Measurements from ENCODE around the gene ADGRG1. TPM values are rescaled to one million over a fixed set of nuclear protein-coding genes. Genes with fewer than 3 reads are reported as not detected.

ADGRG1 gene
- total RNA-seq, 2 donors from 2014 or later = 4.8 to 13.7 TPM

DNA sequence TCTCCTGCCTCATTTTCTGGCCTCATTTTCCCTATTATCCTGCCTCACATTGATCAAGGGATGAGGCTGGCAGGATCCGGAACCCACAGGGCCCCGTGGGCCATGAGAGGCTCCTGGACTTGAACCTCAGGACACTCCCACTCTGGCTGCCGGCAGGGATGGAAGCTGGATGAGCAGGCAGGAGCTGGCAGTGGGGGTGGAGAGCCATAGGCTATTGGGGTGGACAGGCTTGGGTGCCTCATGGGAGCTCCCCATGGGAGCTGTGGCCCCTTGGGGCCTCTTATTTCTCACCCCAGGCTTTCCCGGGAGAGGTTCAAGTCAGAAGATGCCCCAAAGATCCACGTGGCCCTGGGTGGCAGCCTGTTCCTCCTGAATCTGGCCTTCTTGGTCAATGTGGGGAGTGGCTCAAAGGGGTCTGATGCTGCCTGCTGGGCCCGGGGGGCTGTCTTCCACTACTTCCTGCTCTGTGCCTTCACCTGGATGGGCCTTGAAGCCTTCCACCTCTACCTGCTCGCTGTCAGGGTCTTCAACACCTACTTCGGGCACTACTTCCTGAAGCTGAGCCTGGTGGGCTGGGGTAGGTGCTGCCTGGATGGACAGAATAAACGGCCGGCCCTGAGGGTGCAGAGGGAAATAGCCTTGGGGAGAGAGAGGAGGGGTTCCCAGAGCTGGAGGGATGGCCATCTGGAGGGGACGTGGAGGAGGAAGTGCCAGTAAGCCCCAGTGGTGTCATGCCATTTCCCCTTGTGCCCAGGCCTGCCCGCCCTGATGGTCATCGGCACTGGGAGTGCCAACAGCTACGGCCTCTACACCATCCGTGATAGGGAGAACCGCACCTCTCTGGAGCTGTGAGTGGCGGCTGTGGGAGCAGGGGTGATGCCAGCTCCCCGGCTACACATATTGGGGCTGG lies 55.5 kb downstream of the ADGRG1 start:
- no peaks in the 10 kb centered on the region for H3K36me3 Mint-ChIP-seq
- DNase-seq (ENCODE audit: low spot score) = no peak
- no peak overlapping the region for H3K4me3 Mint-ChIP-seq
- peak overlapping the region in 1 of 2 donors; percentile 60 for H3K27ac Mint-ChIP-seq
- no peaks in the 10 kb centered on the region for H3K27me3 Mint-ChIP-seq
- ATAC-seq = no peak
- no peaks in the 10 kb centered on the region for H3K9me3 Mint-ChIP-seq
- peaks cover 6 to 18% of the 10 kb centered on the region in 2 donors for H3K4me1 Mint-ChIP-seq (ENCODE audit: low read depth in 2 of 2)

DNA sequence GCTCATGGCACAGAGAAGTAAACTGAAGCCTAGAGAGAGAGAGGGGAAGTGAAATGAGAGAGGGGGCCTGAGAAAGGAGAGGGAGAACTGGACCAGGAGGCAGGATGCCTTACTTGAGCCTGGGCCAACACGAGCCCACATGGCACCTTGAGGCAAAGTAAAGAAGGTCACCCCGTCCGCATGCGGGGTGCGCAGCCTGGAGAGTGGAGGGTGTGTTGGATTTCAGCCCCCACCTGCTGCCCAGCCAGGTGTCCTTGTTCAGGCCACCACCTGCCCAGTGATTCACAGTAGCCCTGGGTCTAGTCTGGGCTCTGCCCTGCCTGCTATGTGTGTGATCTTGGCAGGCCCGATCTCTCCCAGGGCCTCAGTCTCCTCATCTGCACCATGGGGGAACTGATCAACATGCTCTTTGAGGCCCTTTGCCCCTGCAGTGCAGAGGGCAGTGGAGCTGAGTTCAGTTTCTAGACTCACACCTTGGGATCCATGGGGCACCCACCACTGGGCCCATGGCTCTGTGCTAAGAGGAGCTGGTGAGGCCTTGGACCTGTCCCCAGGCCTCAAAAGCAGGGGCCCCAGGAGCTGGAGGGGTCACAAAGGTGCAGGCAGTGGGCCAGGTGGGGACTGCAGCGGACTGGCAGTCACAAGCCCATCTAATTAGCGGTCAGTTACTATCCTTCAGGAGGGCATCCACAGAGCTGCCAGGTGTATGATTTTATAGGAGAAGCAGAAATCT lies 56.4 kb downstream of the ADGRG1 start:
- Mint-ChIP-seq H3K4me3 (no peak overlapping the region), H3K36me3 (no peaks in the 10 kb centered on the region), H3K4me1 (ENCODE audit: low read depth in 2 of 2) (peaks cover 15 to 22% of the 10 kb centered on the region in 2 donors), H3K9me3 (no peaks in the 10 kb centered on the region), H3K27ac (peak overlapping the region in 1 of 2 donors; percentile 66), H3K27me3 (no peaks in the 10 kb centered on the region)
- ATAC-seq (no peak), DNase-seq (ENCODE audit: low spot score) (no peak)

DNA sequence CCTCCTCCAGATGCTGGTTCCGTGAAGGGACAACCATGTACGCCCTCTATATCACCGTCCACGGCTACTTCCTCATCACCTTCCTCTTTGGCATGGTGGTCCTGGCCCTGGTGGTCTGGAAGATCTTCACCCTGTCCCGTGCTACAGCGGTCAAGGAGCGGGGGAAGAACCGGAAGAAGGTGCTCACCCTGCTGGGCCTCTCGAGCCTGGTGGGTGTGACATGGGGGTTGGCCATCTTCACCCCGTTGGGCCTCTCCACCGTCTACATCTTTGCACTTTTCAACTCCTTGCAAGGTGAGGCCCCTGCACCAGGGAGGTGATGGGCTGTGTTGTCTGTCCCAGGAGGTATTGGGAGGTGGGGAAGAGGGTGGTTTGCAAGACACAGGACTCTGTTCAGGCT lies 57.2 kb downstream of the ADGRG1 start:
- no peaks in the 10 kb centered on the region for H3K27me3 Mint-ChIP-seq
- H3K4me3 Mint-ChIP-seq = no peak overlapping the region
- ATAC-seq = no peak
- peak overlapping the region in 1 of 2 donors; percentile 66 for H3K27ac Mint-ChIP-seq
- no peaks in the 10 kb centered on the region for H3K9me3 Mint-ChIP-seq
- H3K4me1 Mint-ChIP-seq (ENCODE audit: low read depth in 2 of 2) = peaks cover 23 to 28% of the 10 kb centered on the region in 2 donors
- no peak for DNase-seq (ENCODE audit: low spot score)
- H3K36me3 Mint-ChIP-seq = no peaks in the 10 kb centered on the region

DNA sequence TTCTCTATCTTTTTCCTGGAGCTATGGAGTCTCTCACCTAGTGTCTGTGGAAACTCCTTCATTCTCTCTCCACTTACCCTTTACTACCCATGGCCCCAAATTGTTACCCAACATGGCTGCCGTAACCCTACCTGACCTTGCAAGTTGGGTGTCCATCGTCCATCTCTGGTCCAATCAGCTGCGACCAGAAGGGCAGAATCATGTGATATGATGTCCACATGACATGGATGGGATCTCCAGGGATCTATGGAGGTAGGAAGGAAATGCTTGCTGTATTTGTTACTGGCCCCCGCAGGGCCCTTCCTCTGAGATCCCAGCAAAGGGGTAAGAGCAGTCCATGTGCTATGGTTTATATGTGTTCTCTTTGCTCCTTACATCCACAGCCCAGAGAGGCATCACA lies 58.1 kb downstream of the ADGRG1 start:
- no peaks in the 10 kb centered on the region for H3K27me3 Mint-ChIP-seq
- DNase-seq (ENCODE audit: low spot score) (no peak), ATAC-seq (no peak)
- H3K4me1 Mint-ChIP-seq (ENCODE audit: low read depth in 2 of 2) = peaks cover 28 to 31% of the 10 kb centered on the region in 2 donors
- H3K27ac Mint-ChIP-seq = peak overlapping the region; percentile 82 to 95
- H3K9me3 Mint-ChIP-seq = no peaks in the 10 kb centered on the region
- no peak overlapping the region for H3K4me3 Mint-ChIP-seq
- H3K36me3 Mint-ChIP-seq = no peaks in the 10 kb centered on the region

DNA sequence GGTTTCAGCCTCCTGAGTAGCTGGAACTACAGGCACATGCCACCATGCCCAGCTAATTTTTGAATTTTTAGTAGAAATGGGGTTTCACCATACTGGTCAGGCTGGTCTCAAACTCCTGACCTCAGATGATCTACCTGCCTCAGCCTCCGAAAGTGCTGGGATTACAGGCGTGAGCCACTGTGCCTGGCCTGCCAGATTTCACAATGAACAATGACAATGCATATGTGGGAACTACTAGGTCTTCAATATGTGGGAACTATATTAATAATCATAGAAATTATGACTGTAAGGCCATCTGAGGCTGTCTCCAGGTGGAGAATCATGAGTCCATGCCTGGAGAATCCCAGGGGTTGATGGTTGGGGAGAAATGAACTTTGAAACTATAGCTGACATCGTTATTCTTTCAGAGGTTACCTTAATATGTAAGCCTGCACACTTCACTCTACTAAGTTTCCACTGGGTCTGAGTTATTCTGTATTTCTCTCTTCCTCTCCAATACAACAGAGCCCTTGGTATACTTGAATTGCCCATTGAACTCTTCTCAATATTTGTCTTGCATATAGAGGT lies 59.0 kb downstream of the ADGRG1 start:
- no peak for ATAC-seq
- peak overlapping the region; percentile 82 to 95 for H3K27ac Mint-ChIP-seq
- no peak overlapping the region for H3K4me3 Mint-ChIP-seq
- peaks cover 28 to 31% of the 10 kb centered on the region in 2 donors for H3K4me1 Mint-ChIP-seq (ENCODE audit: low read depth in 2 of 2)
- no peaks in the 10 kb centered on the region for H3K27me3 Mint-ChIP-seq
- H3K9me3 Mint-ChIP-seq = no peaks in the 10 kb centered on the region
- no peaks in the 10 kb centered on the region for H3K36me3 Mint-ChIP-seq
- DNase-seq (ENCODE audit: low spot score) = no peak

DNA sequence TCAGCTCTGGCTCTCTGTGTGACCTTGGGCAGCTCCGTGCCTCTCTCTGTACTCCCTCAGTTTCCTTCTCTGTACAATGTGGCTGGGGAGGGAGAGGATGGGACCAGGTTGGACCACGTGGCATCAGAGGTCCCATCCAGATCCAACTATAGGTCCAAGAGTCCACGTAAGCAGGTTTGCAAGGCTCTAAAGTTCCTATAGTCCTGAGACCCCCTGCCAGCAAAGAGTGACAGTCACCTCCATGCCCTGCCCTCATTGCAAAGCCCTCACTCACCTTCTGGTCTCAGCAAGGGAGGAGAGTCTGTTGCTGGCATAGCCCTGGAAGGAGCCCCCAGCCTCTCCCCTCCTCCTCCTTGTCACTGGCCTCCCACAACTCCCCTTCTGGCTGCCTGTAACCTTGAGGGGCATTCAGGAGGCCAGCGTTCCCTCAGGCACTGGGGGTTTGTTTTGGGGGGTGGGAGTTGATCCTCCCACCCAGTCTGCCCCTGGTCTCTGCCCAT lies 60.1 kb downstream of the ADGRG1 start:
- Mint-ChIP-seq H3K9me3 (no peaks in the 10 kb centered on the region), H3K27me3 (no peaks in the 10 kb centered on the region), H3K27ac (peak overlapping the region; percentile 82 to 95), H3K36me3 (no peaks in the 10 kb centered on the region), H3K4me1 (ENCODE audit: low read depth in 2 of 2) (peaks cover 28 to 31% of the 10 kb centered on the region in 2 donors), H3K4me3 (no peak overlapping the region)
- DNase-seq (ENCODE audit: low spot score) (no peak), ATAC-seq (no peak)

DNA sequence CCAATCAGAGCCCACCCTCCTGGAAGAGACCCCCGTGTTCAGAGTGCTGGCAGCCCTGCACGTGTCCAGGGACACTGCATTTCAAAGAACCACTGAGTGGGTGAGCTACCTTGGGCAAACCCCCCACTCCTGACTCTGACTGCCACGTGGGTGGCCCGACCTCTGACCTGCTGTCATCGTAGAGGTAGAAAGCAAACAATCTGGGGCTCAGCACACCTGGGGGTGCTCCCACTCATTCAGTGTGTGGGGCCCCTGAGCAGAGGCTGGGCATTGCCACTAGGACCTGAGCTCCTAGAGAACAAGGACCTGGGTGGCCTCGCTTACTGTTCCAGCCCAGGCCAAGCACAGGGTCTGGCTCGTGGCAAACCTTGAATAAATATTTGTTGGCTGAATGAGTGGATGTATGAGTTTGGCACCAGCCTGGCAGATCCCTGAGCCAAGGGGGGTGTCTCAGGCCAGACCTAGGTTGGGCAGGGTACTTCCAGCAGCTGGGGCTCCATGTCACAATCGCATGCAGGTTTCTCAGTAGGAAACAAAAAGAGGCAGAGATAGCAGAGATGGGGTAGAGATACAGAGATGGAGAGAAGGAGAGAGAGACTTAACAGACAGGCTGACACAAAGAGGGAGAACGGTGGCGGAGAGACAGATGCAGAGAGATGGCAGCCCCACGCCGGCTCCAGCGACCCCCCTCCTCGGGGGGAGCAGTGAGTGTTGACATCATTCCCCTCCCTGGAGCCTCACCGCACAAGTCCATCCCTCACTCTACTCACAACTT lies 60.7 kb downstream of the ADGRG1 start:
- no peaks in the 10 kb centered on the region for H3K27me3 Mint-ChIP-seq
- peaks cover 28 to 31% of the 10 kb centered on the region in 2 donors for H3K4me1 Mint-ChIP-seq (ENCODE audit: low read depth in 2 of 2)
- H3K27ac Mint-ChIP-seq = peak overlapping the region; percentile 82 to 95
- ATAC-seq = peak in 1 of 2 donors; percentile 1
- no peaks in the 10 kb centered on the region for H3K9me3 Mint-ChIP-seq
- H3K4me3 Mint-ChIP-seq = peak overlapping the region; percentile 59
- H3K36me3 Mint-ChIP-seq = no peaks in the 10 kb centered on the region
- DNase-seq (ENCODE audit: low spot score) = no peak

DNA sequence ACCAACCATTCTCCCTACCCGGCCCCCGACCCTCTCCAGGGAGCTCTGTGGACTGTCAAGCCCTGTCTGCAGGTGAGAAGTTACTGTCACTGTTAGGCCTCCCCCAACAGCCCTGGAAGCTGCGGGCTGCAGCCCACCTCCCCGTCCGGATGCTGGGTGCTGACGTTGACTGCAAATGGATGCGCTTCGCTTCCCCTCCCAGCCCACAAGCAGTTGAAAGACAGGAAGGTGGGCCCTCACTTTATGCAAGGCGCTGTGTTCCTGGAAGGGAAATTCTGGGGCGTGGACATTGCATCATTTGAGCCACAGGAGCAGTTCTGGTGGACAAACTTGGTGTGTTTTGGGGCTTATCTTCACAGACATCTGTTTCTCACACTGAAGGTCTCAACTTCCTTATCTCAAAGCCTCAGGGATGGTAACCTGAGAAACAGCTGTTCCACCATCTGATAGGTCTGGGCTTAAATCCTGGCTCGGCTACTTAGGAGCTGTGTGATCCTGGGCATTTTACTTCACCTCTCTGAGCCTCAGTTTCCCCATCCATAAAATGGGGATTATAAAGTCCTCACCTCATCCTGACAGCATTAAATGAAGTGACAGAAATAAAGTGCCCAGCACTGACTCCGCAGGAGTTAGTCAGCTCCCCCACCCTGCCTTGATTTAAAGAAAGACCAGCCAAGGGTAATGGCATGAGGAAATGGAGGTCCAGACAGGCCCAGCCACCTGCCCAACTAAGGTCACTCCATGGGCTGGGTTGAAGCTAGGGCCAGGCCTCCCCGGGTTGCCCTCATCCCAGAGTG lies 61.5 kb downstream of the ADGRG1 start:
- Mint-ChIP-seq H3K27me3 (no peaks in the 10 kb centered on the region), H3K9me3 (no peaks in the 10 kb centered on the region), H3K27ac (peak overlapping the region; percentile 82 to 95), H3K4me1 (ENCODE audit: low read depth in 2 of 2) (peaks cover 32 to 35% of the 10 kb centered on the region in 2 donors), H3K4me3 (peak overlapping the region; percentile 59), H3K36me3 (no peaks in the 10 kb centered on the region)
- ATAC-seq = peak; percentile 84 to 87
- peak; percentile 84 for DNase-seq (ENCODE audit: low spot score)

DNA sequence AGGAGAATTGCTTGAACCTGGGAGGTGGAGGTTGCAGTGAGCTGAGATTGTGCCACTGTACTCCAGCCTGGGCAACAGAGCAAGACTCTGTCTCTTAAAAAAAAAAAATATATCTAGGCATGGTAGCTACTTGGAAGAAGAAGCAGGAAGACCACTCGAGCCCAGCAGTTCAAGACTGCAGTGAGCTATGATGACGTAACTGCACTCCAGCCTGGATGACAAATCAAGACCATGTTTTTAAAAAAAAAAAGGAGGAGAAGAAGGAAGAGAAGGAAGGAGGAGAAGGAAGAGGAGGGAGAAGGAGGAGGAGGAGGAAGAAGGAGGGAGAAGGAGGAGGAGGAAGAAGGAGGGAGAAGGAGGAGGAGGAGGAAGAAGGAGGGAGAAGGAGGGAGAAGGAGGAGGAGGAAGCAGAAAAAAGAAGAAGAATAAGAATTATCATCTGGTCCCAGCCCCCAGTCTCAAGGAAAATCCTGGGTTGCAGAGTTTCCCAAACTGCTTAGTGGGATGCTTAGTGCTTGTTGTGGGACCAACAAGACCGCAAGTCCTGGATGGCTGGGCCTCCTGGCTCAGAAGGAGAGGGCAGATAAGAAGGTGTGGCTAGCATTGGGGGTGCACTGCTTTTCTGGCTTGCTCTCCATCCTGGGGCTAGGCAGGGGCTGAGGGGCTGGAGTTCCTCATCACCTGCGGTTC lies 62.5 kb downstream of the ADGRG1 start:
- no peaks in the 10 kb centered on the region for H3K27me3 Mint-ChIP-seq
- H3K27ac Mint-ChIP-seq = peak overlapping the region; percentile 82 to 95
- ATAC-seq = no peak
- no peaks in the 10 kb centered on the region for H3K36me3 Mint-ChIP-seq
- H3K9me3 Mint-ChIP-seq = no peaks in the 10 kb centered on the region
- DNase-seq (ENCODE audit: low spot score) = no peak
- peaks cover 36 to 41% of the 10 kb centered on the region in 2 donors for H3K4me1 Mint-ChIP-seq (ENCODE audit: low read depth in 2 of 2)
- peak overlapping the region; percentile 59 for H3K4me3 Mint-ChIP-seq

DNA sequence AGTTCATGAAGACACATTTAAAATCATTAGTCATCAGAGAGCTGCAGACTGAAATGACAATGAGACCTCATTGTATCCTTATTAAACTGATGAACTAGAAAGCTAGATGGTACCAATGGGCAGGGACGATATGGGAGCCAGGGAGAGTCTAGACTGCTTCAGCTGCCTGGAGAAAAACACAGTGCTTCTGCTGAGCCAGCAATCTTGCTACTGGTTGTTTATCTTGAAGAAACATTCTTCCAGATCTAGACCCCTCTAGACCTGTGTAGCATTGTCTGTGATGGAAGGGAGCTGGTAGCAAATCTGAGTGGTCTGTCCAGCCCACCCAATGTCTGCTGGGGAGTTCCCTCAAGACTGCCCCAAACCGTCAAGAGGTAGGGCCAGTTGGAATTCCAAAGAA lies 64.2 kb downstream of the ADGRG1 start:
- no peaks in the 10 kb centered on the region for H3K27me3 Mint-ChIP-seq
- DNase-seq (ENCODE audit: low spot score) = no peak
- no peak overlapping the region for H3K4me3 Mint-ChIP-seq
- no peaks in the 10 kb centered on the region for H3K36me3 Mint-ChIP-seq
- no peaks in the 10 kb centered on the region for H3K9me3 Mint-ChIP-seq
- no peak overlapping the region for H3K27ac Mint-ChIP-seq
- ATAC-seq = no peak
- peaks cover 36 to 41% of the 10 kb centered on the region in 2 donors for H3K4me1 Mint-ChIP-seq (ENCODE audit: low read depth in 2 of 2)

DNA sequence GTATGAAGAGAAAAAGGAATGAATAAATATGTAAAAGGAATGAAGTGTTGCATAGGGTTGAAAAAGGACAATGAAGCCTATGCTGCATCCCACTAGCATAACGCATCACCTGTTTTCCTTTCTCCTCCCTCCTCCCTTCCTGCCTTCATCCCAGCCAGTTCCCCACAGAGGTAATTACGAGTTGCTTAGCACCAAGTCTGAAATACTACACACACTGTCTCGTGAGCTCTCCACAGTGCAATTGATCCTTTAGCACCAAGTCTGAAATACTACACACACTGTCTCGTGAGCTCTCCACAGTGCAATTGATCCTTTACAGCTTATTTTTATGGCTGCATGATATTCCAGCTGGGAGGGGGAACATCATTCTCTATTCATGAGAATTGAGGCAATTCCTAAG lies 65.1 kb downstream of the ADGRG1 start:
- no peaks in the 10 kb centered on the region for H3K36me3 Mint-ChIP-seq
- no peaks in the 10 kb centered on the region for H3K27me3 Mint-ChIP-seq
- DNase-seq (ENCODE audit: low spot score) (no peak), ATAC-seq (no peak)
- no peak overlapping the region for H3K4me3 Mint-ChIP-seq
- no peak overlapping the region for H3K27ac Mint-ChIP-seq
- H3K9me3 Mint-ChIP-seq = no peaks in the 10 kb centered on the region
- H3K4me1 Mint-ChIP-seq (ENCODE audit: low read depth in 2 of 2) = peaks cover 30 to 32% of the 10 kb centered on the region in 2 donors

DNA sequence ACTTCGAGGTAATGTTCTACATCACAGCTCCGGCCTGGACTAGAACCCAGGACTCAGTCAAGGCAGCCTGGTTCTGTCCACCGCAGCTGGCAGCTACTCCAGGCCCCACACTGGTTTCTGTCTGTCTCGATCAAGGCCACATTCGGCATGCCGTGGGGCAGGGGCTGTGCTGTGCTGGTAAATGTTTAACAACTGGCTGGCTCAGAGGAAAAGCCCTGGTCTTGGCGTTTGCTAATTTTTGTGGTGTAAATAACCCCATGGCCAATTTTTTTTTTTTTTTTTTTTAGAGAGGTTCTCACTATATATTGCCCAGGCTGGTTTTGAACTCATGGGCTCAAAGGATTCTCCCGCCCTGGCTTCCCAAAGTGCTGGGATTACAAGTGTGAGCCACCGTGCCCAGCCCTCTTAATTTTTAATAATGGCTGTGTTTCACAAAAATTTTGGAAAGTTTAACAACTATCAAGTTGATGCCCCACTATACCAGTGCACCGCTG lies 65.8 kb downstream of the ADGRG1 start:
- no peaks in the 10 kb centered on the region for H3K27me3 Mint-ChIP-seq
- ATAC-seq = no peak
- H3K4me3 Mint-ChIP-seq = no peak overlapping the region
- H3K27ac Mint-ChIP-seq = peak overlapping the region; percentile 50 to 67
- H3K9me3 Mint-ChIP-seq = no peaks in the 10 kb centered on the region
- H3K36me3 Mint-ChIP-seq = no peaks in the 10 kb centered on the region
- DNase-seq (ENCODE audit: low spot score) = no peak
- H3K4me1 Mint-ChIP-seq (ENCODE audit: low read depth in 2 of 2) = peaks cover 27% of the 10 kb centered on the region in 2 donors

All from natural killer cell treated with Interleukin-12 subunit alpha and Interleukin-12 subunit beta and Interleukin-15 and Interleukin-18, amount 100 ng/mL, for 72 hours (primary cell).